CD4-positive, alpha-beta T cell treated with Interleukin-21 for 1 hour (primary cell): Measurements from ENCODE around the gene ARRB1.
"Not testable (repeated sequence)": the region's sequence is repeated elsewhere in the genome, so short reads cannot be mapped to it uniquely, and the experiment has no call there.

Experiments
- DNase-seq: peaks from one replicate; pipeline ENCODE4 v3.0.0-alpha.2; 2020

The ARRB1 gene

GRCh38 chr11:75342231-75342918 lies 9.1 kb downstream of the ARRB1 start:
- no peak for DNase-seq

GRCh38 chr11:75341612-75342011 lies 9.8 kb downstream of the ARRB1 start:
- DNase-seq = no peak

DNA sequence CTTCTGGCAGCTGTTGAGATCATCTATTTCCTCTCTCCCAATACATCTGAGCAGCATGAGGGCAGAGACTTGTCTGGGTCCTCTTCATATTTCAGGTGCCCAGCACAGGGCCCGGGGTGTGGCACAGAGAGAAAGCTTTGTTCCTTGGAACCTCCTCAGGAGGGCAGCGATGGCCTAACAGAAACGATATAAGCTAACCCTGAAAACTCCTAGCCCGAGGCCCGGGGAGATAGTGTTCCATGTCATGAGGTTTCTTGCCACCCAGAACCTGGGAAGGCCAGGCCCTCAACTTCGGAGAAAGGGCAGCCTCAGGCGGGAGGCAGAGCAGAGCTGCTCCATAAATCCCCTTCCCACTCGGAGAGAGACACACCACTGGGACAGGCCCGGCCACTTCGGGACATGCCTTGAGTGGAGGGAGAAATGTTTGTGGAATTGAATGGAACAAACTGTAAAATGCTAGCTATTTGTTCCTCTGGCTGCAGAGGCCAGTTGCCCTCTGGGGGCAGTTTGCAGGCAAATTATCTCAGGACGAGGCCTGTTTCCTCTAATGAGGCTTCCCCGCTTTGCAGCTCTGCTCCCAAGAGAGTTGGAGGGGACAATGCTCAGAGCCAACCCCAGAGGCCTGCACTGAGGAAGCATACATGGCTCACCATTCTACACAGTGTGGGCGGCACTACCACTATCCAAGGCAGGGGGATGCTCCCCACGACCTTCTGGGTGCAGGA lies 11.6 kb downstream of the ARRB1 start:
- no peak for DNase-seq

GRCh38 chr11:75338516-75339208 lies 12.8 kb downstream of the ARRB1 start:
- DNase-seq = no peak

- no peak for DNase-seq
Measured at GRCh38 chr11:75337195-75337654, 14.2 kb downstream of the ARRB1 start.

DNA sequence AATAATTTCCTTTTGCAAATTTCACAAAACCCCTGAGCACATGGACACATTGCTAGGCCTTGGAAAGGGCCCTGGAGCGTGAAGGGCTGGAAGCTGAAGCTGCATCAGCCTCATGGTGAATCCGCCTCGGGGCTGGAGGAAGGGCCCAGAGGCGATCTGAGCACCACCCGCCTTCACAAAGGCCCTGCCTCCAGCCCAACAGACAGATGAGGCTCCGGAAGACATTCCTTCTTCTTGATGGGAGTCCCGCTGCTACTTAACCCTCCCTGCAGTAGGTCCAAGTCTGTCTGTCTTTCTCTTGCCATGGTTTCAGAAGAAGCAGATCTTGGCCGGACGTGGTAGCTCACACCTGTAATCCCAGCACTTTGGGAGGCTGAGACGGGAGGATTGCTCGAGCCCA lies 16.5 kb downstream of the ARRB1 start:
- no peak for DNase-seq

DNA sequence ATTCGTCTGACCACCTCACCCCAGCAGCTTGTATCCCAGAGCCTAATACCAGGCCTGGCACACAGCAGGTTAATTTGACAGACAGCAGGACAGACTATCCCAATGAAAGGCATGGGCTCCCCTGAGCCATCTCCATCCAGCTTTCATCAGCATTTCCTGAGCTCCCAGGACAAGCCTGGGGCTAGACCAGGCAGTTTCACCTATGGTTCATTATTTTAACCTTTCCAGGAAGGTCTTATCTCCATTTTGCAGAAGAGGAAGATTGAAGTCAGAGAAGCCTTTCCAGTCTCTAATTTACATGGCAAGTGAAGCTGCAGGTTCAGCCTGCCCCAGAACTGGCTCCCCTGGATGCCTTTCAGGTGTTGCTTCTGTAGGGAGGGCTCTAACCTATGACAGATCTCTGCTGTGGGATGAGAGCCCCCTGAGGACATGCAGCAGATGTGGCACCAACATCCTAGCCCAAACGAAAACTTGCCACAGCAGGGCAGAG lies 17.0 kb downstream of the ARRB1 start:
- no peak for DNase-seq

DNA sequence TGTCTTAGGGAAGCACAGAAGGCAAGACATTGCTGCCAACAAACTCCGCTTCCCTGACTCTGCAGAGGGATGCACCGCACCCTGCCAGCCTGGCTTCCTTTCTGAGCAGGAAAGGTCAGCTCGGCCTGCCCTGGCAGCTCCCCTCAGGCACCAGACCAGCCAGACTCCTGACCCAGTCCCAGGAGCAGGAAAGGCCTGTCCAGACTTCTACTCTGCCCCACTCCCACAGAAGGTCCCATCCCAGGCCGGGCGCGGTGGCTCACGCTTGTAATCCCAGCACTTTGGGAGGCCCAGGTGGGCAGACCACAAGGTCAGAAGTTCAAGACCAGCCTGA lies 17.7 kb downstream of the ARRB1 start:
- DNase-seq = no peak

DNA sequence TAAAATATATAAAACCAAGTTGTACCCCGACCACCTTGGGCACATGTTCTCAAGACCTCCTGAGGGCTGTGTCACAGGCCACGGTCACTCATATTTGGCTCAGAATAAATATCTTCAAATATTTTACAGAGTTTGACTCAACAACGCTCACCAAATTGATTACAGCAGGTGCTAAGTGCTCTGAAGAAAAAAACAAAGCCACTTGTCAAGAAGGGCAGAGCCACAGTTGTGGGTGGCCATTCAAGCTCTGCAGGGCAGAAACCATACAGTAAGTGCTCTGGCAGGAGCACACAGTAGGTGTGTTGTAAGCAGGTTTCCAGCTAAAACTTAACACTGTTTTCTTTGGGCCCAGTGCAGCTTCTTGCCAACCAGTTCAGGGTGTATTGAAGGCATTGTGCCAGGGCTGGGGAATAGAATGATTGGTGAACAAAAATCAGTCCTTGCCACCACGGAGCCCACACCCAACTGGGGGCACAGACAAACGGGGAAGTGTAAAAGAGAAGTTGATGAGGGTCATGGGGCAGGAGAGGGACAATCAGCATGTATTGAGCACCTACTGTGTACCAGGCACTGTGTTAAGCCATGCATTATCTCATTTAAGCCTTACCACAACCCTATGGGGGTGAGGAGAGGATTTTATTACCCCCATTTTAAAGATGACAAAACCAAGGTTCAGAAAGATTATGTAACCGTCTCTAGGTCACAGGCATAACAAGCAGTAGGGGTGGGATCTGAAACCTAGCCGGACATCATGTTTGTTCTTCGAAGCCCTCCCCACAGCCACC lies 18.2 kb downstream of the ARRB1 start:
- DNase-seq = no peak

DNA sequence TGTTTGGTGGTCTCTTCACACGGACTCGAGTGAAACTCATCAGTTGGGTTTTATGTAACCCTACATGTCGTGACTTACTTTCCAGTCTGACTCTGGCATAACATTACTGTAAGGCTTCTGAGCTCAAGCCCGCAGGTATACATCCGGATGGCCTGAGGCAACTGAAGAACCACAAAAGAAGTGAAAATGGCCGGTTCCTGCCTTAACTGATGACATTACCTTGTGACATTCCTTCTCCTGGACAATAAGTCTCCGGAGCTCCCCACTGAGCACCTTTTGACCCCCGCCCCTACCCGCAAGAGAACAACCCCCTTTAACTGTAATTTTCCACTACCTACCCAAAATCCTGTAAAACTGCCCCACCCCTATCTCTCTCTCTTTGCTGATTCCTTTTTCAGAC lies 19.7 kb downstream of the ARRB1 start:
- not testable (repeated sequence) for DNase-seq

DNA sequence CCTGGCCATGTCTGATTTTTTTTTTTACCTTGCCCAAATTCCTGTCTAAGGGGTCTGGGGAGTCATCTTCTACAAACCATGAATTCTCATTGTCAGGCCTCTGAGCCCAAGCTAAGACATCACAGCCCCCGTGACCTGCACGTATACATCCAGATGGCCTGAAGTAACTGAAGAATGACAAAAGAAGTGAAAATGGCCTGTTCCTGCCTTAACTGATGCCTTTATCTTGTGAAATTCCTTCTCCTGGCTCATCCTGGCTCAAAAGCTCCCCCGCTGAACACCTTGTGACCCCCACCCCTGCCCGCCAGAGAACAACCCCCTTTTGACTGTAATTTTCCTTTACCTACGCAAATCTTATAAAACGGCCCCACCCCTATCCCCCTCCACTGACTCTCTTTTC lies 20.2 kb downstream of the ARRB1 start:
- DNase-seq = not testable (repeated sequence)

DNA sequence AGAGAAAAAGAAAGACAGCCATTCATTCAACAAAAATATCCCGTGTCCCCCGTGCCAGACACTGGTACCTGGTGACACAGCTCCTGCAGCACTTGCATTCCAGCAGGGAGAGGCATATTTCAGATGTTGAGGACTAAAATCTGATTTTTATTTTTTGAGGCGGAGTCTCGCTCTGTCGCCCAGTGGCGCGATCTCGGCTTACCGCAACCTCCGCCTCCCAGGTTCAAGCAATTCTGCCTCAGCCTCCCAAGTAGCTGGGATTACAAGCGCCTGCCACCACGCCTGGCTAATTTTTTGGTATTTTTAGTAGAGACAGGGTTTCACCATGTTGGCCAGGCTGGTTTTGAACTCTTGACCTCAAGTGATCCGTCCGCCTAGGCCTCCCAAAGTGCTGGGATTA lies 20.6 kb downstream of the ARRB1 start:
- DNase-seq = not testable (repeated sequence)

- DNase-seq = no peak
Measured at GRCh38 chr11:75330291-75330690, 21.2 kb downstream of the ARRB1 start.

DNA sequence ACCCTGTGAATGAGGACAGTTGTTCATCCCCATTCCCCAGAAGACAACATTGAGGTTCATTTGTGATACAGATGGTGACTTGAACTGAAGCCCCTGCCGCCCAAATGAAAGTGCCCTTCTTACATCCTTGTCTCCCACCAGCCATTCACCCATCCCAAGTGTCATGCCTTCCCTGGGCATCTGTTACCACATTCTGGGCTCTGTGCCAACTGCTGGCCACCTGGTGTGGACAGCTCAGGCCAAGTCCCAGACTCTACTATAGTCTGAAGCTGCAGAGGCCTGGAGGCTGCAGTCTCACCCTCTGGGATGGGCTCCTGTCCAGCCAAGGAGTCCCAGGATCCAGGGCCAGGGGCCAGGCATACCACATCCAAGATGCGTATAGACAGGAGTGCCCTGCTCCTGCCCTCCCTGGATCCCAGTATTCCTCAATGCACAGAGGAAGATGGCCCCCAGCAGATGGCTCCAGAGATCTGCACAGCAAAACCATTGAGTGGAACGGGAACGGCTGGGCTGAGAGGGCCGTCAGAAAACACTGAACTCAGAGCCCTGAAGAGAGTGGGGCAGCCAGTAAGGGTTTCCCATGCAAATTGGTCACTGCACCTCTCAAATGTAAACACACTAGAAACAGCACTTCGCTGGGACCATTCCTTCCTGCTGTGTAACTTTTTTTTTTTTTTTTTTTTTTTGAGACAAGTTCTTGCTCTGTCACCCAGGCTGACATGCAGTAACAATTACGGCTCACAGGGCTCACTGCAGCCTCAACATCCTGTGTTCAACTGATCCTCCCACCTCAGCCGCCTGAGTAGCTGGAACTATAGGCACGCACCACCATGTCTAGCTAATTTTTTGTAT lies 22.8 kb downstream of the ARRB1 start:
- peak; percentile 60 for DNase-seq

DNA sequence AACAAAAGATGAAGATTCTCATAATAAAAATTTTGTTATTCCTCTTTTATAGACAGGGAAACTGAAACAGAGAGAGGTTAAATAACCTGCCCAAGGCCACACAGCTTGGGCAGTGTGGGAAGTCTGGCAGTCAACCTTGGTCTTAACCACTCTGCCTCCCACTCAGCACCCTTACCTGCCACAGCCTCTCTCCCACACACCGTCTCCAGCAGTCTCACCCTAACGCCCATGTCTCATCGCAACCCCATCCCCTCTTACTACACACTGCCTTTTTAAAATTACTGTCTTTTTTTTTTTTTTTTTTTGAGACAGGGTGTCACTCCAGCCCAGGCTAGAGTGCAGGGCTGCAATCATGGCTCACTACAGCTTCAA lies 25.0 kb downstream of the ARRB1 start:
- DNase-seq = no peak

- no peak for DNase-seq
Measured at GRCh38 chr11:75325713-75326438, 25.6 kb downstream of the ARRB1 start.

DNA sequence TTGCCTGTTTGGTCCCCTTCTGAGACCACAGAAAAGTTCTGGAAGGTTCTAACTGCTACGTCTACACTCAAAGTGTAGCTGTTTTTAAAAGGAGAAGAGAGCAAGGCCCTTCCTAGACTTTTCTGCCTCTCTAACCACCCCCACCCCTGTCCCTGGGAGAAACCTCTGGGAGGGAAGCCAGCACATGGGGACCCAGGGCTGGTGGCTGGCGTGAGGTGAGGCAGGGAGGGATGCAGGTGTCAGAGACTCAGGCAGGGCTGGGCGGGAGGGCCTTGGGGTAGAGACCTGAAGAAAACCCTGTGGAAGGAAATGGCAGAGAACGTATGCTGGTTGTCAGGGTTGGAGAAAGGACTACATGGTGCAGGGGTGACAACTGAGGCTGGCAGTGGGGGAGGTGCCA lies 26.7 kb downstream of the ARRB1 start:
- DNase-seq = no peak

DNA sequence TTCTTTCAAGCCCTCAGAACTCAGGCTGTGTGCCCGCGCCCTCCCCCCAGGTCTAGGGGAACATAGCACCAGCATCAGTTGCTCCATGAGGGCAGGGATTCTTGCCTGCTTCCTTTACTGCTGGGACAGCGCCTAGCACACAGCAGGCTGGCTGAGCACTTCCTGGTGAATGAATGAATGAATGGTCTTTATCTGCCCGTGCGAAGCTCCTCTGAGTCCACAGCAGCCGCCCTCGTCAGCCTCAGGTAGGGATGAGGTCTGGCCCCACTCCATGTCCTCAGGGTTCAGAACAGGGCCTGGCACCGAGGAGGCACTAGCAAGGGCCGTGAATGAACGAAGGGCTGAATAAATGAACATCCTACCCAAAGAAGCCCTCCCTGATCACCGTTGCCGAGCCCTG lies 27.3 kb downstream of the ARRB1 start:
- no peak for DNase-seq

- no peak for DNase-seq
Measured at GRCh38 chr11:75323609-75324008, 27.9 kb downstream of the ARRB1 start.

- no peak for DNase-seq
Measured at GRCh38 chr11:75320643-75321042, 30.8 kb downstream of the ARRB1 start.

GRCh38 chr11:75320046-75320618 lies 31.3 kb downstream of the ARRB1 start:
- no peak for DNase-seq
